Activated T-helper 17 cell treated with anti-CD3 and anti-CD28 coated beads, Interleukin-2, amount 50 U/mL, for 72 hours (primary cell): ENCODE results near the gene DRC1. TPM values are rescaled to one million over a fixed set of nuclear protein-coding genes. Genes with fewer than 3 reads are reported as not detected.

Source experiments
- total RNA-seq, 2 donors: library from RNA; stranded (reverse); gene quantifications; one replicate each; pipeline ENCODE4 v1.2.3, GENCODE V29; 2022

DRC1 gene
- total RNA-seq, 2 donors from 2014 or later = not detected

Other genes with a start within 250 kb of the DRC1 start
- gene GAREM2, start 228.8 kb upstream of the DRC1 start, total RNA-seq = 1 to 10 TPM; 2.1 TPM
- gene HADHA, start 157.3 kb upstream of the DRC1 start, total RNA-seq = 100 to 1,000 TPM in 1 of 2 donors, 10 to 100 TPM in 1; 95.0 to 141 TPM
- gene HADHB, start 157.0 kb upstream of the DRC1 start, total RNA-seq = 10 to 100 TPM; 86.2 to 87.0 TPM
- gene SELENOI, start 55.8 kb upstream of the DRC1 start, total RNA-seq = 10 to 100 TPM; 21.0 to 44.5 TPM
- gene ADGRF3, start 55.1 kb upstream of the DRC1 start, total RNA-seq = 1 to 10 TPM; 1.4 to 3.0 TPM
- 1 to 10 TPM in 1 of 2 donors, under 1 TPM in 1; 0.95 to 2.1 TPM for gene OTOF, start 76.2 kb downstream of the DRC1 start, total RNA-seq
- not detected for gene CIB4, start 239.4 kb downstream of the DRC1 start, total RNA-seq